HG03175 (cell line): Measurements from ENCODE around the gene PRPH2.

ENCODE experiments used
- ATAC-seq: cut with Tn5 transposase; IDR thresholded peaks from one replicate; pipeline ENCODE4 v1.9.1; 2021; ENCODE audit warnings: mild to moderate bottlenecking, moderate library complexity; ENCODE audit not compliant: unreplicated experiment

Gene PRPH2, protein sequence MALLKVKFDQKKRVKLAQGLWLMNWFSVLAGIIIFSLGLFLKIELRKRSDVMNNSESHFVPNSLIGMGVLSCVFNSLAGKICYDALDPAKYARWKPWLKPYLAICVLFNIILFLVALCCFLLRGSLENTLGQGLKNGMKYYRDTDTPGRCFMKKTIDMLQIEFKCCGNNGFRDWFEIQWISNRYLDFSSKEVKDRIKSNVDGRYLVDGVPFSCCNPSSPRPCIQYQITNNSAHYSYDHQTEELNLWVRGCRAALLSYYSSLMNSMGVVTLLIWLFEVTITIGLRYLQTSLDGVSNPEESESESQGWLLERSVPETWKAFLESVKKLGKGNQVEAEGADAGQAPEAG

GRCh38 chr6:42722497-42722896 lies at the start of gene PRPH2:
TSS of gene PRPH2 (minus strand) at chr6:42722597. CDS start at chr6:42722334, 263 bp downstream.
- ATAC-seq = no peak

DNA sequence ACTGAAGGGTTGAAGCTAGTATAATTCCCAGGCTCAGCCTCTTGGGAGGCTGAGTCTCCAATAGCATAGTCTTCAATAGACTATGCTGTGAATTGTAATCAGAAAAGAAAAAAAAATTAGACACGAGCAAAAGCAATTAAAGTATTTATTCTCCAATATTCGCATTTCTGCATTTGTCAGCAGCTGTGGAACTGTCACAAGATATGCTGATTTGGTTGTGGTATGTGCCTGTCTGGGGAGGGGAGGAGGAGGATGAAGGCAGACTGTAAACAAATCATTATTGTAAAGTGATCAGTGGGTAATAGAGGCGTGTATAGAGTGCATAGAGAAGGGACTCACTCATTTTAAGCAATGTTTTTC lies 49.3 kb upstream of the PRPH2 start:
- ATAC-seq = no peak

- ATAC-seq = no peak
These were observed 47.4 kb upstream of the PRPH2 start for GRCh38 chr6:42769836-42770235.

DNA sequence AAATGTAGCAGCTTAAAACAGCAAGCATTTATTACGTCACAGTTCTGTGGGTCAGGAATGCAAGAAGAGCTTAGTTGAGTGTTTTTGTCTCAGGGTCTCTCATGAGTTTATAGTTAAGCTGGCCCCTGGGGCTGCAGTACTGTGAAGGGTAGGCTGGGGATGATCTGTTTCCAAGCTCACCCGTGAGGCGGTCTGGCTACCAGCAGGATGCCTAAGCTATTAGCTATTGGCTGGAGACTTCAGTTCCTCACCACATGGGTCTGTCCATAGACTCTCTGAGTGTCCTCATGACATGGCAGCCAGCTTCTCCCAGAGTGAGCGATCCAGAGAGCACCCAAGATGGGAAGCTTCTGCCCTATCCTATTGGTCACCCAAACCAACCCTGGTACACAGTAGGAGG lies 46.7 kb upstream of the PRPH2 start:
- no peak for ATAC-seq

DNA sequence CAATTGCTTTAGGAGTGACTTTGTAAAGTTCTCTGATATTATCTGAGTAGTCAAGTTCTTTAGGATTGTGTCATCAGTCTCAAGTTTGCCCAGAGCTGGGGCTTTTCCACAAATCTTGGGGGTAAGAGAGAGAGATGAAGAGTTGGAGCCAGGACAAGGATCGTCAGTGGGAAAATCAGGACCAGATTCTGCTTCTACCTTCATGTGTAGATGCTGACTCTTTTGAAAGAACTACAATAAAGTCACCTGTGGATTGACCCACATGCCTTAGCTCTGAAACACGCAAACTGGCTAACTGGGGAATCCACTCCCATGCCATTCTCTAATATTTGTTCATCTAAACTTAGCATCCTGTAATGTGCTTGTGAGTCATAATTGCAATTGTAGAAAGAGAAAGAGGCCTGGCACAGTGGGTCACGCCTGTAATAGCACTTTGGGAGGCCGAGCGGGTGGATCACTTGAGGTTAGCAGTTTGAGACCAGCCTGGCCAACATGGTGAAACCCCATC lies 43.8 kb upstream of the PRPH2 start:
- ATAC-seq = no peak

DNA sequence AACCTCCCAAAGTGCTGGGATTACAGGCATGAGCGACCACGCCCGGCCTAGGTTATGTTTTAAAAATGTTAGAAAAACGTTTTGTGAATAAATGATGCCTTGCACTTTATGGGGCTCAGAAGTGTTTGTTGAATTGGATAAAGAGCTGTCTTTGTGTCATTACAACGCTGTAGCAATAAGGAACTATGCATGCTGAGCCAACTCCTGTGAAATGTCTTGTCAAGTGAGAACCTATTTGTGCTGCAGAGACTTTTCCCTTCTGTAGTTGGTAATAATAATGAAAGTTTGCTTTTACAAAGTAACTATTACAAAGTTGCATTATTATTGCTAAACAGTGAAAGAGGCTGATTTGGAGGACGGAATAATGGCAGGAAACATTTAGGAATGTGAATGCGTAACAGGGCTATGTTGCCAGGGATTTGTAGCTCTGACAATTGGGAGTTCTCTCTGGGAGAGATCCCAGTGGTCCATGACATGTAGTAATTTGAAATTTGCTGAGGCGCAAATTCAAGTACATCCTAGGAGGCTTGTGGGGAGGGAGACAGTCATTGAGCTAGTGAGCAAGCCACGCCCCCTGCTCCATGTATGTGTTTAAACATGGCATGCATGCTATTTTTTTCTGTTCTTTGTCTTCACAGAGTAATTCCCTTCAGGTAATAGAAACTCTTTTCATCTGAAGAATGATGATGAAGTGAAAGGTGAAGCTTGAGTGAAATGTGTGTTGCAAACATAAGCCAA lies 42.7 kb upstream of the PRPH2 start:
- no peak for ATAC-seq

DNA sequence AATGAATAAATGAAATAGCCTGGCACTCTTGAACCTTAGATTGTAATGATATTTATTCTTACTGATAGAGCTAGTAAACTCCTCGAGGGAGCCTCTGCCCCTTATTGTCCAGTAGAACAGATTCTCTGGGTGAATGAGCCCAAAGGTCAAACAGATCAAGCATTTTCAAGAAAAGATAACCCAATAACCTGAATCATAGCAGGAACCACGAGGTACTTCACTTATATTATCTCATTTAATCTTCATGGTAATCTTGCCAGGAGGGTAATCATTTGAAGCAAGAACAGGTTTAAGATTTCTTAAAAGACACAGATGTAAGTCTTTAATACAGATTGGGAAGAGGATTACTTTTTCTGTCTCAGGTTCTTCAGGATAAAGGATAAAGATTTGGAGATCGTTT lies 40.6 kb upstream of the PRPH2 start:
- no peak for ATAC-seq

DNA sequence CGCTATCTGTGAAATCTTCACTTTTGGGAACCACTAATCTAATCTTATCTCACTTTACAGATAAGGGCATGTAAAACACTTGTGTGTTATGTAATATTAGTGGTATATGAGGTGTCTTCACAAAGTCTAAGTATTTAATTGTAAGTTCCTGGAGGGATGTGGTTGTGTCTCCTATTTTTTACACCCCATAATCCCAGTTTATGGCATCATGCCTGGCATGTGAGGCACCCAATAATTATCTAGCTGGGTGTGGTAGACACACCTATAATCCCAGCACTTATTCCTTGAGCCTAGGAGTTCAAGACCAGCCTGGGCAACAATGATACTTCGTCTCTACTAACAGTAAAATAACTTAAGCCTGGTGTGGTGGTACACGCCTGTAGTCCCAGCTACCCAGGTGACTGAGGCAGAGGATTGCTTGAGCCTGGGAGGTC lies 40.0 kb upstream of the PRPH2 start:
- ATAC-seq = no peak

DNA sequence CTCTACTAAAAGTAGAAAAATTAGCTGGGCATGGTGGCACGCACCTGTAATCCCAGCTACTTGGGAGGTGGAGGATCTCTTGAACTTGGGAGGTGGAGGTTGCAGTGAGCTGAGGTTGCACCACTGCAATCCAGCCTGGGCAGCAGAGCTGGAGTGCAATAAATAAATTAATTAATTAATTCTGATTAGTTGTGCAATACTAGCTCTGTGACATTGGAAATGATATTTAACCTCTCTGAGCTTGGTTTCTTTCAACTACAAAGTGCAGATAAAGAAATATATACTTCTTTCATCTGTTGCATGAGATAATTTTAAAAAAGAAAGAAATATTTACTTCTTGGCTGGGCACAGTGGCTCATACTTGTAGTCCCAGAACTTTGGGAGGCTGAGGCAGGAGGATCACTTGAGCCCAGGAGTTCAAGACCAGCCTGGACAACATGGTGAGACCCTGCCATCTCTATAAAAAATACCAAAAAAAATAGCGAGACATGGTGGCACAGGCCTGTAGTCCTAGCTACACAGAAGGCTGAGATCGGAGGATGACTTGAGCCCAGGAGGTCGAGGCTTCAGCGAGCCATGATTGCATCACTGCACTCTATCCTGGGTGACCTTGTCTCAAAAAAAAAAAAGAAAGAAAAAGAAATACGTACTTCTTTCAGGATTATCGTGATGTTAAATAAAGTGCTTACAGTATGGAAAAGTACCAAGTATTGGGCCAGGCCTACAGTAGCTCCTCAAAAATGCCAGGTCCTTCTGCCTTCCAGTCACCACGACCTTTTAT lies 39.1 kb upstream of the PRPH2 start:
- no peak for ATAC-seq

GRCh38 chr6:42758756-42759430 lies 36.5 kb upstream of the PRPH2 start:
- no peak for ATAC-seq

DNA sequence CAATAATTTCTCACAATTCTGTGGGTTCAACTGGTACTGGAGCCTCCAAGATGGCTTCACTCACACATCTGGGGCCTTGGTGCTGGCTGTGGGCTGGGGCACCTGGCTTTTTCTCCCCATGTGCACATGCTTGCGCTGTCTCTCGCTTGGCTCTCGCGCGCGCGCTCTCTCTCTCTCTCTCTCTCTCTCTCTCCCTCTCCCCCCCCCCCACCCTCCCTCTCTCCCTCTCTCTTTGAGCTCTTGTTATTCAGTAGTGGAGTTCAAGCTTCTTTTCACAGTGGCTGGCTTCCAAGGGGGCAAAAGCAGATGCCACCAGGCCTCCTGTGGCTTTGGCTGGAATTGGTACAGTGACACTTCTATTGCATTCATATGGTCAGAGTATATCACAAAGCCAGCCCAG lies 34.3 kb upstream of the PRPH2 start:
- no peak for ATAC-seq

GRCh38 chr6:42754759-42755158 lies 32.4 kb upstream of the PRPH2 start:
- ATAC-seq = no peak

DNA sequence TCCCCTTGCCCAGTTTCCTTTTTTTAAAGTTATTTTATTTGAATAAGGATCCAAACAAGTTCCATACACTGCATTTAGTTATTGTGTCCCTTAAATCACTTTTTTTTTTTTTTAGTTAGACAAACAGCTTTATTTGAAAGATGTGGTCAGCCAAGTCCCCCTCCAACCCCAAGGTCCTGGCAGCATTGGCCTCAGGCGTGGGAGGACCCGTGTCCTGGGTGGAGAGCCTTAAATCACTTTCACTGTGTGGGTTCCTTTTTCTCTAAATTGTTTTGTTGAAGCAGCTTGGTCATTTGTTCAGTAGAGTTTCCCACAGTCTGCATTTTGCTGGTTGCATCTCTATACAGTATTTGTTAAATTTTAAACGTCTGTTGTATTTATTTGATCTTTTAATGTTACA lies 28.7 kb upstream of the PRPH2 start:
- ATAC-seq = no peak

DNA sequence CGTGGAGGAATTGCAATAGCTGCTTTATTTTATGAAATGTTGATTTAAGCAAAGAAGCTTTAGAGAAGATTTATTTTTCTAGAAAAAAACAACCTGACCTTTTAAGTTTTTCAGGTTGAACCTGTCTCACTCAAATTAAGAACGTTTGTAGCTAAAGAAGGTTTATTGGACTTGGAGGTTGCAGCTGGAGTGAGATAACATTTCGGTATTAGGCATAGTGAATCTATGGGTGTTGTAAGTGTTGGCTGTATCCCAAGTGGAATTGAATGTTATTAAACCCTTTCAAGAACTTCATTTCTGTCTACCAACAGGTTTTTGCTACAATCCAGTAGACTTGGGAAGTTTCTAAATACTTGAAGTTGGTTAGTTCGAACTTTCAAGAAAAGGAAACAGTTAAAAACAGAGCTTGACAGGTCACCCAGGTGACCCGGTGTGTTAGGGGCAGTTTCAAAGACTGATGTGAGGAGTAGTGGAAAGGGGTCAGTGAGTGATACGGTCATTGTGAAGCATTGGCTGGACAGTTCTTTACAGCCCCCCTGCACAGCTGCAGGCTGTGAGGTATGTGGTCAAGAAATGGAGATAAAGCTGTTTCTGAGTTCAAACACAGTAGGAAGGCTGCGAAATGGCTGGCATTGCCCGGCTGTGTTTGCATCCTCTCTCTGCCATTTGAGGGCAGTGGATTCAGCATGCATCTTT lies 26.0 kb upstream of the PRPH2 start:
- no peak for ATAC-seq

DNA sequence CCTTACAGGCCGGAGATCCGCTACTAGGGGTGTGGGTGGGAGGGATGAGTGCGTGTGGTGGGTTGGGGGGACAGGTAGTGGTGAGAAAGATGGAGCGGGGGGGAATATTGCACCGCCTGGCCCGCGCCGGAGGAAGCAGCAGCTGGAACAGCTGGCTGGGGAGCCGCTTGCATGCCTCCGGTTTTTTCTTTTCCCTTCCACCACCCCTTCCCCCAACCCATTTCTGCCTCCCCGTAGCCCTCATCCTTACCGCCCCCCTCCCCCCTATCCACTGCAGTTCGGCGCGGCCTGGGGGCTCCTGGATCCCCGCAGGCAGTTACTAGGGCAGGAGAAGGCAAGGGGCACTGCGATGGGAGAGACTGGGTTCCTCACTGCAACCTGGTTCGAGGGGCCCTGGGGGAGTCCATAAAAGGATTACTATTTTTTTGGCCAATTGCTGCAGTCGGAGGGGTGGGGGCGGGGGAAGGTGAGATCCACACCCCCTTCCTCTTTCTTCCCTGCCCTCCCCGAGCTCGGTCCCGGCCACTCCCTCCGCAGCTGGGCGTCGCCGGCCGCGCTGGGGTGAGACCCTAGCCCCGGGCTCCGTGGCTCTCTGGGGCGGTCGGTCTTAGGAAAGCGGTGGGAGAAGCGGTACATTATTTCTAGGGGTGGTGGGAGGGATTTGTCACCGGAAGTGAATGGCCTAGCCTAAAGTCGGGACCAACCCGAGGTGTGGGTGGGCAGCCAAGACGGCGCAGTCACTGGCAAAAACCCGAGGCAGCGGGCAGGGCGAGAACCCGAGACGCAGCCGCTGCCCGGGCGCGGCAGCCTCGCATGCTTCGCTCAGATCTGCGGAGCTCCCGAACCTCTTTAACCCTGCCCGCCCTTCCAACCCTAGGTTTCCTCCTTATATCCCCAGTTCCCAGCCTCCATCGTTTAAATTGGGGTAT lies 24.3 kb upstream of the PRPH2 start:
- peak; percentile 50 for ATAC-seq

DNA sequence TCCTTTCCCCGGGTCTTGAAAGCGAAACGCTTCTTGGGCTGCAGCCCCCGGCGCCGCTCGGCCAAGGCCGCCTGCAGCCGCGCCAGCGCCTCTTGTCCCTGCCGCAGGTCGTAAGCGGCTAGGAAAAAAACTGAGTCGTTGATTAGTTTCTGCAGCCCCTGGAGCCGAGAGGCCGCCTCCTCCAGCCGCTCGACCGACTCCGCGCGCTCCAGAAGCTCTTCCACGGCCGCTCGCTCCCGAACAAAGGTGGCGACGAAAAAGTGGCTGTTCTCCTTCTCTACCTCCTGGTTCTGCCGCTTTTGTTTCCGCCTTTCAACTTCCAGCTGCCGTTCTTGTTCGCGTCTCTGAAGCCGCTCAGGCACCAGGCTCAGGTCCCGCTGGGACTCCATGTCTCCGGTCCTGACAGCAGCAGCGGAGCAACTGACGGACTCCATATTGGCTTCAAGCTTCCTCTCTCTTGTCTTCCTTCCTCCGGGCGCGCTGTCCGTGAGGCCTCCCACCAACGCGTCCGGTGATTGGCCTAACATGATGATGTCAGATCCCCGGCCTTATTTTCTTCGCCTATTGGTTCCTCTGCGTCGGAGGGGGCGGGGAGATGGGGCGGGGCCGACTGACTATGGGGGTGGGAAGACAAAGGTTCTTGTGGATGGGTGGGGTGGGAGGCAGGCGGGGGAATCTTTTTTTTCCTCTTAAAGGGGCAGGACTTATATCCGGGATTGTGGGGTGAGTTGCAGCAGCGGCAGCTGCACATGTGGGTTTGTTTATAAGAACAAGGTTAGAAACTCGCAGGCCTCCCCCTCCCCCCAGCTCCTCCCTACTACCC lies 23.5 kb upstream of the PRPH2 start, which contains the start of gene TBCC:
Gene TBCC (minus strand): TSS at position 464 of the 823 bp plus-strand sequence. CDS start 30 bp downstream, at position 434.
- peak; percentile 82 for ATAC-seq

- ATAC-seq = no peak
These were observed 22.8 kb upstream of the PRPH2 start for GRCh38 chr6:42745083-42745639.

- ATAC-seq = no peak
These were observed 22.0 kb upstream of the PRPH2 start for GRCh38 chr6:42744351-42744893.
